OCI-LY1 (cell line): ENCODE measurements around the gene CDK5RAP3.

Experiments
- H2AFZ ChIP-seq: fragments of 200-600 bp; sonication (generic), shearing (Covaris generic); 2 replicates; pipeline ENCODE4 v1.6.0; 2014; ENCODE audit warnings: antibody characterized with exemption, mild to moderate bottlenecking, low read length
- H3F3A ChIP-seq: fragments of 200-600 bp; sonication (generic), shearing (Covaris generic); 2 replicates; pipeline ENCODE4 v1.6.0; 2014; ENCODE audit warnings: mild to moderate bottlenecking, antibody characterized with exemption, low read length, moderate library complexity; ENCODE audit not compliant: insufficient read depth
- H3K27ac ChIP-seq: fragments of 200-600 bp; sonication (generic); 2 replicates; pipeline ENCODE4 v1.5.1; 2014; ENCODE audit warnings: low read length, mixed run types, mild to moderate bottlenecking, low read depth; ENCODE audit not compliant: poor library complexity, severe bottlenecking
- H3K27me3 ChIP-seq: fragments of 200-600 bp; sonication (generic); 2 replicates; pipeline ENCODE4 v1.6.0; 2014; ENCODE audit warnings: antibody characterized with exemption, mild to moderate bottlenecking, low read length, moderate library complexity; ENCODE audit not compliant: insufficient read depth
- H3K36me3 ChIP-seq: fragments of 200-600 bp; sonication (generic); 2 replicates; pipeline ENCODE4 v1.6.1; 2014; ENCODE audit warnings: mild to moderate bottlenecking, antibody characterized with exemption, low read length, moderate library complexity, mixed read lengths; ENCODE audit not compliant: insufficient read depth
- H3K4me1 ChIP-seq: fragments of 200-600 bp; sonication (generic); 2 replicates; pipeline ENCODE4 v1.5.1; 2014; ENCODE audit warnings: mild to moderate bottlenecking, low read length, moderate library complexity; ENCODE audit not compliant: insufficient read depth, severe bottlenecking
- H3K4me2 ChIP-seq: fragments of 200-600 bp; sonication (generic), shearing (Covaris generic); 2 replicates; pipeline ENCODE4 v1.6.1; 2014; ENCODE audit warnings: low read length
- H3K4me3 ChIP-seq: fragments of 200-600 bp; sonication (generic); 2 replicates; pipeline ENCODE4 v1.5.1; 2014; ENCODE audit warnings: low read length, low read depth, mild to moderate bottlenecking, mixed read lengths; ENCODE audit not compliant: poor library complexity, severe bottlenecking
- H3K79me2 ChIP-seq: fragments of 200-600 bp; shearing (Covaris generic); 2 replicates; pipeline ENCODE4 v1.6.1; 2016; ENCODE audit warnings: mixed run types, low read length, mixed read lengths; ENCODE audit not compliant: insufficient read depth
- H3K9ac ChIP-seq: fragments of 200-600 bp; sonication (generic), shearing (Covaris generic); 2 replicates; pipeline ENCODE4 v1.6.1; 2014; ENCODE audit warnings: mild to moderate bottlenecking, low read length, mixed read lengths
- H3K9me2 ChIP-seq: fragments of 200-600 bp; sonication (generic), shearing (Covaris generic); 2 replicates; pipeline ENCODE4 v1.6.1; 2014; ENCODE audit warnings: low read depth, mild to moderate bottlenecking, low read length, mixed read lengths
- H3K9me3 ChIP-seq: fragments of 200-600 bp; shearing (Covaris generic); 2 replicates; pipeline ENCODE4 v1.6.1; 2014; ENCODE audit warnings: low read length, mixed read lengths
- H4K20me1 ChIP-seq: fragments of 200-600 bp; sonication (generic), shearing (Covaris generic); 2 replicates; pipeline ENCODE4 v1.6.0; 2016; ENCODE audit warnings: mild to moderate bottlenecking, low read length; ENCODE audit not compliant: insufficient read depth
- CTCF ChIP-seq: fragments of 200-600 bp; sonication (generic), shearing (Covaris generic); IDR thresholded peaks from 2 replicates; pipeline ENCODE4 v1.5.1; 2017; ENCODE audit warnings: mild to moderate bottlenecking, antibody characterized with exemption, low read length, moderate library complexity, mixed read lengths
- EZH2 ChIP-seq: fragments of 200-600 bp; sonication (generic), shearing (Covaris generic); IDR thresholded peaks from 2 replicates; pipeline ENCODE4 v1.8.0; 2017; ENCODE audit warnings: borderline replicate concordance, mixed run types, mild to moderate bottlenecking, antibody characterized with exemption, low read length, moderate library complexity, mixed read lengths

CDK5RAP3 gene

DNA sequence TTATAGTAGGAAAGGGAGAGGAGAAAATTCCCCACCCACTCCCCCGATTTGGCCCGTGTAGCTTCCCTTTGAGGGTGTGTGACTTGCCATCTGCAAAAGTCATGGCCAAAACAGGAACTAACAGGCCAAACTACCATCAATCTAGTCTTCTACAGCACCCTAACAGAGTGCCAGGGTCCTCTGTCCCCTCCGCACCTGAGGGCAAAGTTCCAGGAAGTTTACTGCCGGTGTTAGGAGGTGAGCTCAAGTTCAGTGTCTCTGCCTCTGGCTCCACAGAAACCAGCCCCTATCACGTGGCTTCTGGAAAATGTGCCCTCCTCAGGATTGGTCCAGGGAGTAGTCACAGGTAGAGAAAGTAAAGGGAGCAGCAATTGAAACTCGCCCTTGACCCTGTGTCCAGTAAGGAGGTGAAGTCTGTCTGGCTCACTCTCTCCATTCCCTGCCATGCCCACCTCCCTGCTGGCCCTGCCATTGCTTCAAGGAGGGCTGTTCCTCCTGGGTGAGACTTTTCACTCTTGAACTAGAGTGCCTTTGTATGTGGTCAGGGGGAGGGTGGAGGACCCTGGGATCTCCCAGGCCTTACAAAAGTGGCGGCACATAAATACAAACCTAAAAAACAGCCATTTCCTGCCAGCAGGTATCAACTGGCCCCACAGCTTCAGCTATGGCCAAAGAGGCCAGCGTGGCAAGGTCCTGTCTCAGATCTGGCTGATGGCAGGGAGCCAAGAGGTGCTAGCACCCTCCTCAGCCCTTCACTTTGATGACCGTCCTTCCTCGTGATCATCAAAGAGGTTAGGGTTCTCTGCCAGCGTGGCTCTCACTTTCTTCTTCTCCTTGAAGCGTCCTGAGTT lies 18.5 kb upstream of the CDK5RAP3 start:
- H3K9ac ChIP-seq: no peak overlapping the region
- no peaks in the 10 kb centered on the region for H3K79me2 ChIP-seq
- no peaks in the 10 kb centered on the region for H3K9me3 ChIP-seq
- peaks cover 14% of the 10 kb centered on the region for H3K4me1 ChIP-seq
- no peak overlapping the region for H2AFZ ChIP-seq
- no peaks in the 10 kb centered on the region for H3K9me2 ChIP-seq
- H3K36me3 ChIP-seq: peaks cover 29% of the 10 kb centered on the region
- no peaks in the 10 kb centered on the region for H3K27me3 ChIP-seq
- no peak overlapping the region for H3K4me2 ChIP-seq
- H3K27ac ChIP-seq: no peak overlapping the region
- no peaks in the 10 kb centered on the region for H4K20me1 ChIP-seq
- no peak overlapping the region for H3K4me3 ChIP-seq
- H3F3A ChIP-seq: no peaks in the 10 kb centered on the region
- TF ChIP-seq CTCF: no peak
- TF ChIP-seq EZH2: no peak

- Histone ChIP-seq H3K4me2 (no peak overlapping the region), H2AFZ (no peak overlapping the region), H3K36me3 (peaks cover 18% of the 10 kb centered on the region), H3K27me3 (no peaks in the 10 kb centered on the region), H3K9me2 (no peaks in the 10 kb centered on the region), H3K4me3 (no peak overlapping the region), H3K79me2 (no peaks in the 10 kb centered on the region), H3K27ac (no peak overlapping the region), H3K9me3 (no peaks in the 10 kb centered on the region), H3F3A (no peaks in the 10 kb centered on the region), H3K4me1 (peaks cover 11% of the 10 kb centered on the region), H3K9ac (no peak overlapping the region), H4K20me1 (no peaks in the 10 kb centered on the region)
- TF ChIP-seq EZH2 (no peak), CTCF (no peak)
Measured at GRCh38 chr17:47953909-47954308, 17.0 kb upstream of the CDK5RAP3 start.

DNA sequence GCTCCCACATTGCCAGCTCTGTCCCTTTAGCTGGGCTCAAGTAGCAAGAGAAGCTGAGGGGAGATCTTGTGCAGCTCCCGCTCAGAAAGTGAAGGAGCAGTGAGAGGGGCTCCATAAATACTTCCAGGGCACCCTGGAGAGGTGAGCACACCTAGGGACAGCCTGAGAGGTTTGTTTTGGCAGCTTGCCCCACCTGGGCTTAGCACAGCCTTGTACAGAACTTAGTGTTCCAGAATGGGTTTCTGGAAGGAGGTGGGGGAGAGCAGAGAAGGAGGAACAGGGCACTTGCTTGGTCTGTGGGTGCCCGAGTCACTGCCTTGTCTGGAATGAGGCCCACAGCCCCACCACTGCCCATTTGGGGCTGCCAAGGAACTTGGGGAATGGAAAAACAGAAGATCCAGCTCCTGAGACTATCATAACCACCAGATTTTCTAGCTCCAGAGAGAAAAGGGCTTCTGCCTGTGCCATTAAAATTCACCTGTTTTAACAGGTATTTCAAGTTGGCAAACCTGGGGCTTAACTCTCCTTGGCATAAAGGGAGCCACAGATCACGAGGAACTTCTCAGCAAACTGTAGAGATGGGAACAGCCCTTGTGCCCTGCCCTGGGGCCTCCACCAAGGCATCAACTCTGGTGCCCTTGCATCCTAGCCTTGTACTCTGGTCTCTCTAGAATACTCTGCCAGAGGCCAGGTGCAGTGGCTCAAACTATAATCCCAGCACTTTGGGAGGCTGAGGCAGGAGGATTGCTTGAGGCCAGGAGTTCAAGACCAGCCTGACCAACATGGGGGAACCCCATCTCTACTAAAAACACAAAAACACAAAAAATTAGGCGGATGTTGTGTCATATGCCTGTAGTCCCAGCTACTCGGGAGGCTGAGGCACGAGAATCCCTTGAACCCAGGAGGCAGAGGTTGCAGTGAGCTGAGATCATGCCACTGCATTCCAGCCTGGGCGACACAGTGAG lies 15.1 kb upstream of the CDK5RAP3 start:
- no peaks in the 10 kb centered on the region for H3K79me2 ChIP-seq
- H3K4me2 ChIP-seq: no peak overlapping the region

More for the DNA sequence above, 15.1 kb upstream of the CDK5RAP3 start:
- Histone ChIP-seq H3K9ac (no peak overlapping the region), H3K9me2 (no peaks in the 10 kb centered on the region), H3K27ac (no peak overlapping the region), H4K20me1 (no peaks in the 10 kb centered on the region), H2AFZ (no peak overlapping the region), H3K4me3 (no peak overlapping the region), H3K9me3 (no peaks in the 10 kb centered on the region), H3F3A (no peaks in the 10 kb centered on the region), H3K36me3 (peaks cover 7% of the 10 kb centered on the region), H3K27me3 (no peaks in the 10 kb centered on the region), H3K4me1 (no peaks in the 10 kb centered on the region)
- TF ChIP-seq EZH2 (no peak), CTCF (no peak)
